Stimulated activated naive CD4-positive, alpha-beta T cell (primary cell): Measurements from ENCODE around the gene PREB.

Source experiments
- DNase-seq, 6 experiments: peaks; one replicate each; lab custom pipeline; 2025; lab: John Stamatoyannopoulos, UW

PREB gene

DNA sequence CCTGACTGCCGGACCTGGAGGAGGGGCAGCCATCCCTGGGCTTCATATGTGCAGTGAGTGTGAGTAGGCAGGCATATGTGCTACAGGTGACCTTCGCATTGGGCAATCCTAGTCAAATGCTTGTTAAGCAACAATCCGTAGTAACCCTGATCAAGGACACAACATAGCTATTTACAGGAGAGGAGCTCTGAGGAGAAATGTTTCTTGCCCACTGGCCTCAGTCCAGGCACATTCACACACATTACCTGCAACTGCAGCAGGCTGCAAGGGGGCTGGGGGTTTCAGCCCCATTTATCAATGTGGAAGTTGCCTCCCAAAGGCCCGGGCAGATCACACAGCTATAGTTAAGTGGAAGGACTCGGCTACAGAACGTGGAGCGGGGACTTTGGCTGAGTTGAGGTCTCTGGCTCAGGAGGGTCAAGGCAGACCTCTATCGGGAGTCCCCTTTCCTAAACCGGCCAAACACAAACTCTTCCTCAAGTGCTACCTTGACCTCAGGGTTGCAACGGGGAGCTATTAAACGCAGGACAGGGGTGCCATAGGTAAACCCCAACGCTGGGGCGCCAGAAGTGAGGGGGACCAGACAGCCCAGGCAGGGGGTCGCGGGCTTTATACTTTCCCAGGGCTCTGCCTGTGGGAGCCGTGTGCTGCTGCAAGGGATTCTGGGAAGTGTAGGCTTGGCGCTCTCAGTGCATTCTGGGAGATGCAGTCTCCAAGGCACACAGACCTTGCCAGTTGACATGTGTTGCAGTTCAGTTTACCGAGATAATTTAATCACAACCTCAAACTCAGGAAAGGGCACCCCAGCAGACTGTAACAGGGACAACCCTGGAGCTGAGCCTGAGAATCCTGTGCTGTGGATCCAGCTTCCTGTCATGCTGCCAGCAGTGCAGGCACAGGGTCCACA lies 38.4 kb downstream of the PREB start:
- DNase-seq = peak in 4 of 6 experiments; percentile 6 to 13 (median 10)

GRCh38 chr2:27095427-27095744 lies 39.0 kb downstream of the PREB start:
- DNase-seq = no peak

DNA sequence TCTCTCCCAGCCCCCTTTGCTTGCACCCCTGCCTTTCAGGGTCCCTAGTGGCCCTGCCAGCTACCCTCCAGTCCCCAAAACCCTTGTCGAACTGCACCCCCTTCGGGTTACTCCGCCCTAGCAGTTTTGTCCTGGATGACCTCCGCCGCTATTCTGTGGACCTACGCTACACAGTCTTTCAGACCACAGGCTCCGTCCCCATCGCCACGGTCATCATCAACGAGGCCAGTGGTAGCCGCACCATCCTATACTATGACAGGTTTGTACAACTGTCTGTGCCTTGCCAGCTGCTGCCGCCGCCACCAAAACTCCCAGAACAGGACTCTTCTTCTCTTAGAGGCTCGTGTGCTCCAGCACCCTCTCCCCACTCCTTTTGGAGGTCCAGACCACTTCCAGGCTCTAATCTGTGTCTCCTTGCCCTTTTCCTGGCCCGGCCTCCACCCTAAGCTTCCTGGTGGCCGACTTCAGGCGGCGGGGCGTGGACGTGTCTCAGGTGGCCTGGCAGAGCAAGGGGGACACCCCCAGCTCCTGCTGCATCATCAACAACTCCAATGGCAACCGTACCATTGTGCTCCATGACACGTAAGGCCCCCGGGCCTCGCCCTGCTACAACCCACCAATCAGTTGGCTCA lies 40.0 kb downstream of the PREB start:
- no peak for DNase-seq

GRCh38 chr2:27093430-27094352 lies 40.7 kb downstream of the PREB start:
- DNase-seq = no peak

- no peak for DNase-seq
These were observed 41.6 kb downstream of the PREB start for GRCh38 chr2:27092696-27093429.

- DNase-seq = no peak
These were observed 42.4 kb downstream of the PREB start for GRCh38 chr2:27091746-27092695.

DNA sequence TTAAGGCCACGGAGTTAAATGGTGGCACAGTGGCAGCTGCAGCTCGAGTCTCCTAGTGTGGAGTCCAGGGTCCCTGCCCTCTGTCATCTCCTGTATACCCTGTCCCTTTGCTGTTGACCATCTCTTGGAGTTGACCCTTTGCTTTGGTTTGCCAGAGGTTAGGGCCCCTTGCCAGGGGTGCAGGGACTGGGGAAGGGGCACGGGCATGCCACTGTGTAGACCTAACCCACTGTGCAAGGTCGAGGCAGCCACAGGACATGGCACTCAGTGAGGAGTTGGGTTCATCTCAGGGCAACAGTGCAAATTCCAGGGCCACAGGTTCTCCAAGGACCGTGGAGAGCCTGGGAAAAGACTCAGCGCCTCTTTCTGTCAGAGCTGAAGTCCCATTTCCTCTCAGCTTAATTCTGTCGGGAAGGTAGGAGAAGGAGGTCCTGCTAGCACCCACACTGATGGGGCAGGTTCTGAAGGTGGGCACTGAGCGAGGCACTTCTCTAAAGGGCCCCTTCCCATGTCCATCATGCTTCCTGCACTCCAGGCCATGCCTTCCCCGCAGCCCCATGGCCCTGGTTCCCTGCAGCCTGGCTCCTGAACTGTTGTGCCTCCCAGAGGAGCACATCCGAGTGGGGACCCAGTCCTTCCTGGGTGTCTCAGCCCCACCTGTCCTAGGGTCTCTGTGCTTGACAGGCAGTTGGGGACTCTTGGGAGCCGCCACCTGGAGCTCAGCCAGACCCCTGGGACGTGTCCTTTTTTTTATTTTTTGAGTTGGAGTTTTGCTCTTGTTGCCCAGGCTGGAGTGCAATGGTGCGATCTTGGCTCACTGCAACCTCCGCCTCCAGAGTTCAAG lies 45.1 kb downstream of the PREB start:
- DNase-seq = no peak

- DNase-seq = no peak
These were observed 45.8 kb downstream of the PREB start for GRCh38 chr2:27088634-27089033.

- DNase-seq = no peak
These were observed 46.5 kb downstream of the PREB start for GRCh38 chr2:27087823-27088410.

GRCh38 chr2:27086724-27087593 lies 47.5 kb downstream of the PREB start, which contains the start of gene KHK:
TSS of gene KHK (plus strand) at chr2:27086772. CDS start at chr2:27087260, 488 bp downstream.
- DNase-seq = peak in 1 of 6 experiments; percentile 30

DNA sequence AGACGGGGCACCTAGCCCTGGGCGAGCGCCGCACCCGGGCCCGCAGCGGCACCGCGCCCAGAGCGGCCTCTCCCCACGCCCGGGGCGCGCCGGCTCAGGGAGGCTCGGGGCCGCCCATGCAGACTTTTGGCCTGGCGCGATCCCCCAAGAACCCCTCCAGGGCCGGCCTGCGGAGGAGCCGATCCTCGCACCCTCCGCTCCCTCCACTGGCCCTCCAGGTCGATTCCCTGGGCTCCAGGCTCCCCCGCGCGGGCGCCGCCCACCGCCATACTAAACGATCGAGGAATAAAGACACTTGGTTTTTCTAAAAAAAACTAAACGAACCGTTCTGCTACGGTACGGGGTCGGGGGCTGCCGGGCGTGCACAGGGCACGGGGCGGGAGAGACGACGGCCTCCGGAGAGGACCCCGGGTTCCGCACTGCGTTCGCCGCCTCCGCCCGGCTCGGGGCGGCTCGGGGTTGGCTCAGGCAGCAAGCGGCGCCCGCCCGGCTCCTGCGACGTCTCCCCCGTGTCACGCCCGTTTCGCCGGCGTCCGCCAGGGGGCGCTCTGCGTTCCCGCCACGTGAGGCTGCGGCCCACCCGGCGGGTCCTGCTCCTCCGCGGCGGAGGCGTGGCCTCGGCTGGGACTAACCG lies 48.2 kb downstream of the PREB start:
- peak; percentile 94 to 98 (median 96) for DNase-seq

DNA sequence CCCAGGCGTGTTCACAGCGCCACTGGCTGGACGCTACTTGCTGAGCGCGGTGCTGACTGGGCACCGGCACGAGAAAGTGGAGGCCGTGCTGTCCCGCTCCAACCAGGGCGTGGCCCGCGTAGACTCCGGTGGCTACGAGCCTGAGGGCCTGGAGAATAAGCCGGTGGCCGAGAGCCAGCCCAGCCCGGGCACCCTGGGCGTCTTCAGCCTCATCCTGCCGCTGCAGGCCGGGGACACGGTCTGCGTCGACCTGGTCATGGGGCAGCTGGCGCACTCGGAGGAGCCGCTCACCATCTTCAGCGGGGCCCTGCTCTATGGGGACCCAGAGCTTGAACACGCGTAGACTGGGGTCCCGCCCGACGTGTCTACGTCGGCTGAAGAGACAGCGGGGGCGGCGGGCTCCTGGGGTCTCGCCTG lies 48.8 kb downstream of the PREB start:
- peak in 4 of 6 experiments; percentile 17 to 52 (median 34) for DNase-seq

- no peak for DNase-seq
These were observed 49.3 kb downstream of the PREB start for GRCh38 chr2:27085062-27085672.

DNA sequence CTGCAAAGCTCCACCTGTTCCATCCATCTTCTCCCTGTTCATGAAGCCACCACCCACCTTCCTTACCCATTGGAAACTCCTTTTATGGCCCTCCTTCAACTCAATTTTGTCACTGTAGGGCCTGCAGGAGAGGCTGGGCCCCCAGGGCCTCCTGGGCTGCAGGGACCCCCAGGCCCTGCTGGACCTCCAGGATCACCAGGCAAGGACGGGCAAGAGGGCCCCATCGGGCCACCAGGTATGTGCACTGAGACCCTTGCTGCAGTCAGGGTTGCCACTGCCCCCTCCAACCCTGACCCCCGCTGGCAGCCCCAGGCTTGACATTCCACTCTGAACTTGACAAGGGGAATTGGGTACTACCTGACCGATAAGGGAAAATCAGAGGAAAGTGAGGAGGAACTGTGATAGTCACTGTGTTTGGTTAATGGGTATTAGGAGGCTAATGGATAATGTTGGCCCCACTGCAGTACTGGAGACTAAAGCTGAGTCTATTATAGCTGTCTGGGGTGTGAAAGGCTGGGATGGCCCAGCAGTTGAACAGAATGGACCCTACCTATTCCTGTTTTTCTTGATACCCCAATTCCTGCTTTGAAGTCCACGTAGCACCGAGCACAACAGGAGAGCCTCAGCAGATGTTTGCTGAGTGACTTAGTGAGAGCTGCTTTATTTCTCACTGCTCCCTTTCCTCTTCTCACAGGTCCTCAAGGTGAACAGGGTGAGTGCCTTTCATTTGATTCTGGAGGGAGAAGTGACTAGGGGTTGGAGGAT lies 50.0 kb downstream of the PREB start:
- DNase-seq = no peak

DNA sequence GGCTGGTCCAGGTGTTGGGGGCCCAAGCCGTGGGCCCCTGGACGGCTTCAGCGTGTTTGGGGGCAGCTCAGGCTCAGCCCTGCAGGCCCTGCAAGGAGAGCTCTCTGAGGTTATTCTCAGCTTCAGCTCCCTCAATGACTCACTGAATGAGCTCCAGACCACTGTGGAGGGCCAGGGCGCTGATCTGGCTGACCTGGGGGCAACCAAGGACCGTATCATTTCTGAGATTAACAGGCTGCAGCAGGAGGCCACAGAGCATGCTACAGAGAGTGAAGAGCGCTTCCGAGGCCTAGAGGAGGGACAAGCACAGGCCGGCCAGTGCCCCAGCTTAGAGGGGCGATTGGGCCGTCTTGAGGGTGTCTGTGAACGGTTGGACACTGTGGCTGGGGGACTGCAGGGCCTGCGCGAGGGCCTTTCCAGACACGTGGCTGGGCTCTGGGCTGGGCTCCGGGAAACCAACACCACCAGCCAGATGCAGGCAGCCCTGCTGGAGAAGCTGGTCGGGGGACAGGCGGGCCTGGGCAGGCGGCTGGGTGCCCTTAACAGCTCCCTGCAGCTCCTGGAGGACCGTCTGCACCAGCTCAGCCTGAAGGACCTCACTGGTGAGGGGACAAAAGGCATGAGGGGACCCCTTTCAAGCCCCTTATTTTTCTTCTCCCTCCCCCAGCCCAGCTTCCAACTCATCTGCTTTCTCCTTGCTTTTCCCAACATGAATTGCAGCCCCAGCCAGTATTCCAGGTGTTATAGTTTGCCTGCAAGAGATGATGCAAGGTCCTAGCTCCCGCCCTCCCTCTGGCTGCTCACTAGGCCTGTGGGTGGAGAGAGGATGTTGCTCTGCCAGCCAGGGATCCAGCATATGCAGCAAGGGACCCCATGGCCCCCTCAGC lies 50.8 kb downstream of the PREB start:
- no peak for DNase-seq
